ENCODE measurements around the gene SIRT4. TPM values are rescaled to one million over a fixed set of nuclear protein-coding genes. Genes with fewer than 3 reads are reported as not detected.
"Not testable (repeated sequence)": the region's sequence is repeated elsewhere in the genome, so short reads cannot be mapped to it uniquely, and the experiment has no call there.

The SIRT4 gene, protein sequence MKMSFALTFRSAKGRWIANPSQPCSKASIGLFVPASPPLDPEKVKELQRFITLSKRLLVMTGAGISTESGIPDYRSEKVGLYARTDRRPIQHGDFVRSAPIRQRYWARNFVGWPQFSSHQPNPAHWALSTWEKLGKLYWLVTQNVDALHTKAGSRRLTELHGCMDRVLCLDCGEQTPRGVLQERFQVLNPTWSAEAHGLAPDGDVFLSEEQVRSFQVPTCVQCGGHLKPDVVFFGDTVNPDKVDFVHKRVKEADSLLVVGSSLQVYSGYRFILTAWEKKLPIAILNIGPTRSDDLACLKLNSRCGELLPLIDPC
- polyA plus RNA-seq (2012; ENCODE audit: insufficient read depth, insufficient read length, low read depth) = 10.1 TPM

DNA sequence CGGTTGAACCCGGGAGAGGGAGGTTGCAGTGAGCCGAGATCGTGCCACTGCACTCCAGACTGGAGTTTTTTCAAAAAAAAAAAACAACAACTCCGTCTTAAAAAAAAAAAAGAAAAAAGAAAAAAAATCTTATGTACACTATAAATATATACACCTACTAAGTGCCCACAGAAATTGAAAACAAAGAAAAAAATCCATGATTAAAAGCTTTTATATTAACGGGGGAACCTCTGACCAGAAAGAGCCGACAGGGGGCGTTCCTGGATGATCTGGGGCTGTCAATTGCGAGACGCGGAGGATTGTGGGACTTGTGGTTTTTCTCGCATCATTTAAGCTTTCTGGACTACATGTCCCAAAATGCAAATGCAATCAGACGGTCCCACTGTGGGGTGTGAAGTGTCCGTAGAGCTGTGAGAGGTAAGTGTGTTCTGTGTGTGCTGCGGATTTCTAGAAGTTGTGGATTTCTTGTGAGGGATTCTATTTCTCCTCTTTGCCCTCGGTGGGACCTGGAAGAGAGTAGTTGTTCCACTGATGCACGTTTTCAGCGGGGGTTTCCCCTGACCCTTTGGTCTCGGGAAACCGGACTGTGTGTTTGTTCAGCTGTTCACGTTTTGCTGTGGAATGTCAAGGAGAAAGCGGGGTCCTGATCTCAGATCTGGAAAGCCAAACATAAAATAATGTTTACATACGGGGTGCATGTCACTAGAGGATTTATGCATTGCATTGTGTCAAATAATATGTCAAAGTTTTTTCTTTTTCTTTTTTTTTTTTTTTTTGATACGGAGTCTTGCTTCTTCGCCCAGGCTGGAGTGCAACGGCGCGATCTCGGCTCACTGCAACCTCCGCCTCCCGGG is at the start of gene SIRT4:
Gene SIRT4, plus strand, starts transcription at position 360 of the 854 bp plus-strand sequence. CDS start 1,241 bp downstream, outside the sequence.
- H3K4me1 ChIP-seq = no peaks in the 10 kb centered on the region
- no peaks in the 10 kb centered on the region for H3K9me3 ChIP-seq
- TF ChIP-seq, protein P1, sequence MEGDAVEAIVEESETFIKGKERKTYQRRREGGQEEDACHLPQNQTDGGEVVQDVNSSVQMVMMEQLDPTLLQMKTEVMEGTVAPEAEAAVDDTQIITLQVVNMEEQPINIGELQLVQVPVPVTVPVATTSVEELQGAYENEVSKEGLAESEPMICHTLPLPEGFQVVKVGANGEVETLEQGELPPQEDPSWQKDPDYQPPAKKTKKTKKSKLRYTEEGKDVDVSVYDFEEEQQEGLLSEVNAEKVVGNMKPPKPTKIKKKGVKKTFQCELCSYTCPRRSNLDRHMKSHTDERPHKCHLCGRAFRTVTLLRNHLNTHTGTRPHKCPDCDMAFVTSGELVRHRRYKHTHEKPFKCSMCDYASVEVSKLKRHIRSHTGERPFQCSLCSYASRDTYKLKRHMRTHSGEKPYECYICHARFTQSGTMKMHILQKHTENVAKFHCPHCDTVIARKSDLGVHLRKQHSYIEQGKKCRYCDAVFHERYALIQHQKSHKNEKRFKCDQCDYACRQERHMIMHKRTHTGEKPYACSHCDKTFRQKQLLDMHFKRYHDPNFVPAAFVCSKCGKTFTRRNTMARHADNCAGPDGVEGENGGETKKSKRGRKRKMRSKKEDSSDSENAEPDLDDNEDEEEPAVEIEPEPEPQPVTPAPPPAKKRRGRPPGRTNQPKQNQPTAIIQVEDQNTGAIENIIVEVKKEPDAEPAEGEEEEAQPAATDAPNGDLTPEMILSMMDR (IDR thresholded peaks at IDR 0.05; ENCODE audit: low read depth, low read length) = peak; percentile 92
- peak within 1 kb of the TSS; percentile 77 for H3K4me3 ChIP-seq (ENCODE audit: low read depth, low read length)
- peaks cover 3% of the 10 kb centered on the region; the same call in 1 of the 2 replicates for H3K36me3 ChIP-seq
- peak; percentile 92 for DNase-seq
- H3K27me3 ChIP-seq = no peaks in the 10 kb centered on the region

DNA sequence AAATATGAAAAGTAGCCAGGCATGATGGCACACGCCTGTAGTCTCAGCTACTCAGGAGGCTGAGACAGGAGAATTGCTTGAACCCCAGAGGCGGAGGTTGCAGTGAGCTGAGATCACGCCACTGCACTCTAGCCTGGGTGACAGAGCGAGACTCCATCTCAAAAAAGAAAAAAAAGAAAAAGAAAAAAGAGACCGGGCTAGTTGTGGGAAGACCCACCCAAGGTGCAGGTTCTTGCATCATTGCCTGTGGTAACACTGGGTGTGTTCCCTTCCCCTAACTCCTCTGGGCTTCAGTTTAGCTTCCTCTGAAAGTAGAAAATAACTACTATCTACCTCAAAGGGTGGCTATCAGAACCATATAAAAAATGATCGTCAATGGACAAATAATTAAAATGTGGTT is 48.8 kb upstream of the SIRT4 start:
- H3K36me3 ChIP-seq, DNase-seq: not testable (repeated sequence)
- H3K4me1 ChIP-seq = peaks cover 11% of the 10 kb centered on the region

DNA sequence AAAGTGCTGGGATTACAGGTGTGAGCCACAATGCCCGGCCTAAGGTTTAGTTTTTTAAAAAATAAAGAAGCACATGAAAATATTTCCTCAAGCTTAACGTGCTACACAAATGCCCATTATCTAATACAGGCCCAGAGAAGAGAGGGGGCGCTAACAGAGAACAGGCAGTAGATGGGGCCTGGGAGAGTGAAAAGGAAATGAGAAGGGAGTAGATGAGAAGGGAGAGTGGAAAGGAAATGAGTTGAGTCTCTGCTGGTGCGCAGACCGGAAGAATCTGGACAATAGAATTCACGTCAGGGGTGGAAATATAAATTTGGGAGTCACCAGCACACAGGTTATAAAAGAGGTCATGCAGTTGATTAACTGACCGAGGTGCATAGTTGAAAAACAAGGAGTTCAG is 47.3 kb upstream of the SIRT4 start:
- Histone ChIP-seq H3K36me3 (no peaks in the 10 kb centered on the region), H3K4me1 (peaks cover 9% of the 10 kb centered on the region), H3K9me3 (no peaks in the 10 kb centered on the region), H3K27me3 (no peaks in the 10 kb centered on the region), H3K4me3 (ENCODE audit: low read depth, low read length) (no peak overlapping the region)
- TF ChIP-seq, protein P1 (IDR thresholded peaks at IDR 0.05; ENCODE audit: low read depth, low read length) = no peak
- DNase-seq = no peak

More for the DNA sequence above, 48.8 kb upstream of the SIRT4 start:
- not testable (repeated sequence) for H3K4me3 ChIP-seq (ENCODE audit: low read depth, low read length); H3K27me3 ChIP-seq; H3K9me3 ChIP-seq

DNA sequence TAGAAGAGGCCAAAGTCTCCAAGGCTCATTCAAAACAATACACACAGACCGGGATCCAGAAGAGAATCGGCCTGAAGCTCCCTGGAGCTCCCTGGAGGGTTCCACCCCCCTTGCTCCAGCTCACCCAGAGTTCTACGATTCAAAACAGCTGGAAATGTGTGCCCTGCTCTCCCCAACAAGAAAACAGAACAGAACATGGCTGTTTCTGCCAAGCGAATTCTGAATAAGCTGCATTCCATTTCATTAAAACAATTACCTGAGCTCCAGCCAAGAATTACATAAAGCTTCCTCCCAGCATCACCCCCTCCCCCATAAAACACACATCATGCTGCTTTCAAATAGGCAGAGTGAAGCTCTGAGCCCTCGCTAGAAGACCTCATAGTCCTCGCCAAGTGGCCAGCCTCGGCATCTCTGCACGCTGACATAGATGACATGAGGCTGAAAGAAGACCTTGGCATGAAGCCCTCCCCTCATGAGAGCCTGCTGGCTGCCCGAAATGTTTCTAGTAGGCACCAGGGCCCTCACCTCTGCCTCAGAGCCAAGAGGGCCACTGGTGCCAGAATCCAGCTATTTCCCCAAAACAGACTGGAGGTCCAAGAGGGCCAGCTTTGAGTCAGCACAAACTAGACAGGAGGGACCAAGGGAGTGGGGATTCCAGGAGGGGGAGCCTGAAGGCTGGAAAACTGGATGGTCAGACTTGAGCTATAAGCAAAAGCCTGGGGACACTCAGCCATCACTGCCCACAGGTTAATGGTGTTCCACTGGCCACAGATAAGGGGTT is 44.9 kb upstream of the SIRT4 start:
- peaks cover 9% of the 10 kb centered on the region for H3K4me1 ChIP-seq
- no peaks in the 10 kb centered on the region for H3K36me3 ChIP-seq
- H3K4me3 ChIP-seq (ENCODE audit: low read depth, low read length) = no peak overlapping the region
- H3K9me3 ChIP-seq = no peaks in the 10 kb centered on the region
- peak; percentile 39 for DNase-seq
- no peaks in the 10 kb centered on the region for H3K27me3 ChIP-seq
- TF ChIP-seq, protein P1 (IDR thresholded peaks at IDR 0.05; ENCODE audit: low read depth, low read length) = no peak

DNA sequence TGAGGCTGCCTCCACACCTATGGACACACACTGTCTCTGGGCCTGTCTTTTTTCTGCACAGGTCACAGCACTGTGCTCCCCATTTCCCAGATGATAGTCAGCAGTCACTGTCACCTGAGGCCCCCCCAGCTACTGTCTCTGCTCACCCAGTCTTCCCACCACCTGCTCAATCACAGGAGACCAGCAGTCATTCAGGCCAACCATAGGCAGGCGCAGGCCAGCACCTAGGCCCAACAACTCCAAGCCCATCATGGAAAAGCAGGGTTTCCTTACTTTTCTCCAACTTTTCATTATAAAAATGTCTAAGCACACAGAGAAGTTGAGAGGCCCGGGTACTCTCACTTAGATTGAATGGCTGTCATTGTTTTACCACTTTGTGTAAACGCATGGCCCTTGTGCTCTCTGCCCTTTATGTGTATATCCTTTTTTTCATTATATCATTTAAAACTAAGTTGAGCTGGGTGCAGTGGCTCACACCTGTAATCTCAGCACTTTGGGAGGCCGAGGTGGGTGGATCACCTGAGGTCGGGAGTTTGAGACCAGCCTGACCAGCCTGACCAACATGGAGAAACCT is 43.7 kb upstream of the SIRT4 start:
- Histone ChIP-seq H3K4me1 (peaks cover 9% of the 10 kb centered on the region), H3K36me3 (no peaks in the 10 kb centered on the region), H3K9me3 (no peaks in the 10 kb centered on the region), H3K4me3 (ENCODE audit: low read depth, low read length) (no peak overlapping the region), H3K27me3 (no peaks in the 10 kb centered on the region)
- DNase-seq = no peak
- TF ChIP-seq, protein P1 (IDR thresholded peaks at IDR 0.05; ENCODE audit: low read depth, low read length) = no peak

Measured in BE2C (cell line).